VCaP (cell line): ENCODE data around the gene NEK6.
A peak's percentile ranks its signal among the peaks of the same experiment; 100 is the strongest.

Source experiments
- H3K27ac ChIP-seq: fragments of 450-650 bp; 2 replicates; pipeline ENCODE4 v1.5.1; 2017
- CTCF ChIP-seq: fragments of 450-650 bp; conservative IDR thresholded peaks from 2 replicates; pipeline ENCODE4 v1.5.1; 2017; ENCODE audit warnings: mild to moderate bottlenecking, moderate library complexity

Gene NEK6

GRCh38 chr9:124263800-124264426, 6.2 kb downstream of the NEK6 start:
- no peak overlapping the region for H3K27ac ChIP-seq
- no peak for TF ChIP-seq CTCF

- no peak for TF ChIP-seq CTCF
- H3K27ac ChIP-seq, result no peak overlapping the region
Measured at GRCh38 chr9:124264823-124265233, 7.1 kb downstream of the NEK6 start.

- no peak for TF ChIP-seq CTCF
- no peak overlapping the region for H3K27ac ChIP-seq
Measured at GRCh38 chr9:124265551-124265950, 7.8 kb downstream of the NEK6 start.

GRCh38 chr9:124266139-124266825, 8.5 kb downstream of the NEK6 start:
- TF ChIP-seq CTCF, result no peak
- peak overlapping the region; percentile 74 for H3K27ac ChIP-seq

GRCh38 chr9:124266826-124267201, 9.1 kb downstream of the NEK6 start:
- TF ChIP-seq CTCF, result no peak
- H3K27ac ChIP-seq, result peak overlapping the region; percentile 74

- peak overlapping the region; percentile 74 for H3K27ac ChIP-seq
- peak; percentile 43 for TF ChIP-seq CTCF
Measured at GRCh38 chr9:124267271-124267807, 9.6 kb downstream of the NEK6 start.

- no peak for TF ChIP-seq CTCF
- peak overlapping the region; percentile 74; the same call in 1 of the 2 replicates for H3K27ac ChIP-seq
Measured at GRCh38 chr9:124268248-124268647, 10.5 kb downstream of the NEK6 start.
